Neural cell (in vitro differentiated cells): ENCODE data around the gene FAM234A.

Source experiments
- EP300 ChIP-seq: fragments of 450-650 bp; conservative IDR thresholded peaks from 2 replicates; pipeline ENCODE4 v1.6.1; 2014; ENCODE audit warnings: antibody characterized with exemption, mild to moderate bottlenecking, moderate library complexity; ENCODE audit not compliant: poor library complexity, severe bottlenecking
- EZH2 ChIP-seq: fragments of 200-600, 300-800 bp; shearing (Covaris generic), sonication (generic); IDR thresholded peaks from 2 replicates; pipeline ENCODE4 v1.6.1; 2014; ENCODE audit warnings: antibody characterized with exemption, low read length, borderline replicate concordance, mild to moderate bottlenecking; ENCODE audit not compliant: insufficient read depth, poor library complexity, severe bottlenecking
- MXI1 ChIP-seq: fragments of 450-650 bp; conservative IDR thresholded peaks from 2 replicates; pipeline ENCODE4 v1.6.1; 2014; ENCODE audit warnings: antibody characterized with exemption, mild to moderate bottlenecking; ENCODE audit not compliant: poor library complexity, severe bottlenecking
- TF ChIP-seq, protein P1 (sequence below): fragments of 450-650 bp; IDR thresholded peaks from 2 replicates; pipeline ENCODE4 v1.5.1; 2014; ENCODE audit warnings: antibody characterized with exemption, mild to moderate bottlenecking, moderate library complexity; ENCODE audit not compliant: poor library complexity, severe bottlenecking

- TF ChIP-seq, protein P1, sequence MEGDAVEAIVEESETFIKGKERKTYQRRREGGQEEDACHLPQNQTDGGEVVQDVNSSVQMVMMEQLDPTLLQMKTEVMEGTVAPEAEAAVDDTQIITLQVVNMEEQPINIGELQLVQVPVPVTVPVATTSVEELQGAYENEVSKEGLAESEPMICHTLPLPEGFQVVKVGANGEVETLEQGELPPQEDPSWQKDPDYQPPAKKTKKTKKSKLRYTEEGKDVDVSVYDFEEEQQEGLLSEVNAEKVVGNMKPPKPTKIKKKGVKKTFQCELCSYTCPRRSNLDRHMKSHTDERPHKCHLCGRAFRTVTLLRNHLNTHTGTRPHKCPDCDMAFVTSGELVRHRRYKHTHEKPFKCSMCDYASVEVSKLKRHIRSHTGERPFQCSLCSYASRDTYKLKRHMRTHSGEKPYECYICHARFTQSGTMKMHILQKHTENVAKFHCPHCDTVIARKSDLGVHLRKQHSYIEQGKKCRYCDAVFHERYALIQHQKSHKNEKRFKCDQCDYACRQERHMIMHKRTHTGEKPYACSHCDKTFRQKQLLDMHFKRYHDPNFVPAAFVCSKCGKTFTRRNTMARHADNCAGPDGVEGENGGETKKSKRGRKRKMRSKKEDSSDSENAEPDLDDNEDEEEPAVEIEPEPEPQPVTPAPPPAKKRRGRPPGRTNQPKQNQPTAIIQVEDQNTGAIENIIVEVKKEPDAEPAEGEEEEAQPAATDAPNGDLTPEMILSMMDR: no peak
- TF ChIP-seq EP300: no peak
- no peak for TF ChIP-seq MXI1
- no peak for TF ChIP-seq EZH2
Observed at GRCh38 chr16:240559-240958, 5.9 kb downstream of the FAM234A start.
